GM12878 (cell line): ENCODE measurements around the gene KANTR. TPM values are rescaled to one million over a fixed set of nuclear protein-coding genes. Genes with fewer than 3 reads are reported as not detected.

Experiments
- ATAC-seq: fragments of 200-7000 bp; cut with Tn5 transposase; 3 replicates; pipeline ENCODE4 v1.9.1; 2020; ENCODE audit warnings: mild to moderate bottlenecking, moderate library complexity
- BruUV-seq: library from RNA; stranded (reverse); fragments of 400-500 nt; replicated peaks from 2 replicates; lab custom pipeline; 2021; lab: Mats Ljungman, UMichigan
- CTCF ChIA-PET: fragments of 300-600 bp; sonication (Branson Sonifier 250); formaldehyde crosslinking; extraction: SDS; loops from one replicate; lab custom pipeline; 2021; ENCODE audit warnings: inconsistent platforms; lab: Yijun Ruan, JAX
- POLR2A ChIA-PET: fragments of 350-600 bp; formaldehyde crosslinking; extraction: SDS; loops from one replicate; lab custom pipeline; 2021; ENCODE audit warnings: inconsistent platforms; lab: Charles Lee
- RAD21 ChIA-PET: fragments of 300-600 bp; sonication (Branson Sonifier 250); formaldehyde crosslinking; loops from one replicate; lab custom pipeline; 2023; ENCODE audit warnings: antibody characterized with exemption; ENCODE audit not compliant: unreplicated experiment; lab: Charles Lee
- SMC1A ChIA-PET: fragments of 300-600 bp; sonication (Branson Sonifier 250); formaldehyde crosslinking; loops from one replicate; lab custom pipeline; 2023; ENCODE audit not compliant: unreplicated experiment, uncharacterized antibody; lab: Charles Lee
- DNase-seq: peaks from one replicate; pipeline ENCODE4 v3.0.0-alpha.2; 2011; ENCODE audit warnings: low read depth, low spot score
- FAIRE-seq: peaks from 3 replicates; lab custom pipeline; 2011; peaks lifted over from hg19 to GRCh38; lab: Jason Lieb, UNC
- H2AFZ ChIP-seq: 2 replicates; pipeline ENCODE4 v1.6.0; 2011; ENCODE audit warnings: low read depth, low read length, control low read depth; ENCODE audit not compliant: control insufficient read depth
- H3K27ac ChIP-seq: 2 replicates; pipeline ENCODE4 v1.5.1; 2011; ENCODE audit warnings: control low read depth; ENCODE audit not compliant: control insufficient read depth, insufficient read depth
- H3K27me3 ChIP-seq, 2 experiments: replicated peaks in 1 of 2; 2 replicates each; pipeline versions ENCODE4 v1.6.0 to v1.6.1; 2011; ENCODE audit warnings: low read length in 1 of 2; ENCODE audit not compliant: control insufficient read depth in 2 of 2, insufficient read depth in 2 of 2
- H3K36me3 ChIP-seq, 2 experiments: 2 replicates each; pipeline ENCODE4 v1.5.1; 2011; ENCODE audit warnings: low read length in 1 of 2; ENCODE audit not compliant: control insufficient read depth in 2 of 2, insufficient read depth in 2 of 2
- H3K4me1 ChIP-seq: 2 replicates; pipeline ENCODE4 v1.6.1; 2011; ENCODE audit warnings: mild to moderate bottlenecking, low read length, moderate library complexity, mixed read lengths; ENCODE audit not compliant: control insufficient read depth, insufficient read depth
- H3K4me2 ChIP-seq: 2 replicates; pipeline ENCODE4 v1.6.0; 2011; ENCODE audit warnings: control low read depth; ENCODE audit not compliant: control insufficient read depth, insufficient read depth
- H3K4me3 ChIP-seq: fragments of 200-600 bp; sonication (generic); 2 replicates; pipeline ENCODE4 v1.5.1; 2016
- H3K79me2 ChIP-seq: 2 replicates; pipeline ENCODE4 v1.6.0; 2011; ENCODE audit warnings: low read length; ENCODE audit not compliant: control insufficient read depth, insufficient read depth
- H3K9ac ChIP-seq: 2 replicates; pipeline ENCODE4 v1.8.0; 2011; ENCODE audit warnings: low read length, control low read depth, mixed read lengths; ENCODE audit not compliant: control insufficient read depth, insufficient read depth
- H3K9me3 ChIP-seq: replicated peaks from 3 replicates; pipeline ENCODE4 v1.5.1; 2011; ENCODE audit warnings: mild to moderate bottlenecking, low read length; ENCODE audit not compliant: control insufficient read depth, insufficient read depth
- H4K20me1 ChIP-seq: 2 replicates; pipeline ENCODE4 v1.6.0; 2011; ENCODE audit not compliant: control insufficient read depth, insufficient read depth
- BACH1 ChIP-seq: fragments of 450-650 bp; IDR thresholded peaks from 2 replicates; pipeline ENCODE4 v1.6.1; 2017; ENCODE audit warnings: mild to moderate bottlenecking, borderline replicate concordance
- CUX1 ChIP-seq: IDR thresholded peaks from 2 replicates; pipeline ENCODE4 v1.6.1; 2012; ENCODE audit warnings: improper control_type of control experiment, low read depth, low read length; ENCODE audit not compliant: insufficient replicate concordance
- EZH2 ChIP-seq: IDR thresholded peaks from 2 replicates; pipeline ENCODE4 v1.6.1; 2012; ENCODE audit warnings: low read depth, mild to moderate bottlenecking, control low read depth, inconsistent platforms, low read length, borderline replicate concordance; ENCODE audit not compliant: control insufficient read depth
- HDAC6 ChIP-seq: fragments of 200-600 bp; sonication (generic); IDR thresholded peaks from one replicate; pipeline ENCODE4 v1.8.0; 2017; ENCODE audit warnings: antibody characterized with exemption; ENCODE audit not compliant: unreplicated experiment
- PML ChIP-seq: IDR thresholded peaks from 2 replicates; pipeline ENCODE4 v1.6.1; 2012; ENCODE audit warnings: low read length, inconsistent platforms
- RBBP5 ChIP-seq: fragments of 200-600 bp; sonication (generic); conservative IDR thresholded peaks from 2 replicates; pipeline ENCODE4 v1.6.1; 2016
- SUPT20H ChIP-seq: IDR thresholded peaks from 2 replicates; pipeline ENCODE4 v1.6.1; 2011; ENCODE audit warnings: low read depth, mild to moderate bottlenecking, low read length, moderate library complexity, borderline replicate concordance; ENCODE audit not compliant: control insufficient read depth
- TAF1 ChIP-seq: IDR thresholded peaks from 2 replicates; pipeline ENCODE4 v1.6.1; 2011; ENCODE audit warnings: mild to moderate bottlenecking, low read depth, low read length, borderline replicate concordance
- ZNF217 ChIP-seq: fragments of 450-650 bp; IDR thresholded peaks from 2 replicates; pipeline ENCODE4 v1.6.1; 2017; ENCODE audit warnings: antibody characterized with exemption, mild to moderate bottlenecking
- ZNF384 ChIP-seq: IDR thresholded peaks from 2 replicates; pipeline ENCODE4 v1.6.1; 2012; ENCODE audit warnings: low read depth, mild to moderate bottlenecking, low read length, improper control_type of control experiment, borderline replicate concordance
- WGBS: methylation state at CpG from one replicate; pipeline ENCODE4 v1.1.6; 2016; ENCODE audit warnings: low lambda C conversion rate; ENCODE audit not compliant: insufficient replicate concordance, insufficient coverage; ENCODE audit errors: missing lambda C conversion rate; 5-methylcytosine and 5-hydroxymethylcytosine counted together
- in situ Hi-C: fragments of 300-500 bp; cut with MboI; formaldehyde crosslinking; loops from 9 replicates; pipeline ENCODE4 v1.14.3; 2018; ENCODE audit warnings: mixed read lengths
- intact Hi-C: fragments of 100-400 bp; cut with micrococcal nuclease; formaldehyde crosslinking; loops from one replicate; pipeline ENCODE4 v1.14.2; 2022; ENCODE audit not compliant: unreplicated experiment
- polyA plus RNA-seq, 11 experiments: library from polyadenylated mRNA; depleted of rRNA in 4 of 11; unstranded in 6 of 11; stranded (reverse) in 5 of 11; fragments of >200 nt; fragmentation: Nextera tagmentation in 4 of 11; fragmentation: Illumina TruSeq in 1 of 11; extraction: Ambion mirVana in 4 of 11; extraction: Trizol in 1 of 11; gene quantifications; 1 replicate in 1 of 11; 2 replicates in 10 of 11; pipeline versions ENCODE4 v1.2.1 to v1.2.3, GENCODE V29; 2011 to 2016; ENCODE audit warnings: inconsistent platforms in 2 of 11, missing spikeins in 2 of 11, low read depth in 1 of 11
- total RNA-seq, 4 experiments: library from RNA; depleted of rRNA in 3 of 4; stranded (reverse); fragments of >200 nt in 3 of 4; fragmentation: Illumina TruSeq in 1 of 4; extraction: Trizol in 1 of 4; gene quantifications; 2 replicates each; pipeline versions ENCODE4 v1.2.1 to v1.2.3, GENCODE V29; 2013 to 2021
- TF ChIP-seq, protein P1 (sequence below): fragments of 150-350 bp; IDR thresholded peaks from 2 replicates; pipeline ENCODE4 v1.6.1; 2016; ENCODE audit warnings: low read depth, low read length

Gene KANTR
- total and polyA plus RNA-seq, 10 of the 15 experiments (the other 5 are each of a cell fraction or from before 2014, with no cell fraction given), result 1.00 to 14.8 (median 5.5) TPM

DNA sequence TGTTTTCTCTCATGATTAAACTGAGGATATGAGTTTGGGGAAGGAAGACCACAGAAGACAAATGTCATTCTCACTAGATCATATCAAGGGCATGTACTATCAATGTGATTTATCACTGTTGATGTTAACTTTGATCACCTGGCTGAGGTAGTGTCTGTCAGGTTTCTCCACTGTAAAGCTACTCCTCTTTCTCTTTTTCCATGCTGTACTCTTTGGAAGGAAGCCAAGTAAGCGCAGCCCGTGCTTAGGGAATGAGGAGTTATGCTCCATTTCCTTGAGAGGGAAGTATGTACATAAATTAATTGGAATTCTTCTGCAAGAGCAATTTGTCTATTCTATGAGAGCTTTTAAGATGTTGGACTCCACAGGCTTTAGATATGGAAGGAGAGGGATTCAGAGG is 4.0 kb upstream of the KANTR start (continued):
- TF ChIP-seq BACH1, result no peak
- TF ChIP-seq CUX1, result no peak
- TF ChIP-seq TAF1, result no peak
- no peak for TF ChIP-seq EZH2
- TF ChIP-seq PML, result no peak
- no peak for TF ChIP-seq ZNF384
- TF ChIP-seq ZNF217, result no peak

DNA sequence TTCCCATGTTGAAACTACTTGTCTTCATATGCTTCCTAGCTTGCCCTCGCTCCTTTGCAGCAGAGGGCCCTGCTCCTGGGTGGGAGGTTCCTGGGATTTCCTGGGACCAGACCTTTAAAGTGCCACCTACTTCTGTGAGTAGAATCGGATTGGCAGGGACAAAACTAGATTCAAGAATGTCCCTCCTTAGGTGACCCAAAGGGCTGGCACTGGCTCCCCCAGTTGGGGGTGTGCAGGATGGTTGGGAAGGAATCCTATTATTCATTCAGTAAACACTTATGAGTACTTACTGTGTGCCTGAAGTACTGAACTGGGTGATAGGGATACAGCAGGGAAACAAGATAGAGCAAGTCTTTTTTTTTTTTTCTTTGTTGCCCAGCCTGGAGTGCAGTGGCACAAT is 2.6 kb upstream of the KANTR start:
- POLR2A ChIA-PET, result no interaction called here
- no peak for TF ChIP-seq HDAC6
- TF ChIP-seq, protein P1, sequence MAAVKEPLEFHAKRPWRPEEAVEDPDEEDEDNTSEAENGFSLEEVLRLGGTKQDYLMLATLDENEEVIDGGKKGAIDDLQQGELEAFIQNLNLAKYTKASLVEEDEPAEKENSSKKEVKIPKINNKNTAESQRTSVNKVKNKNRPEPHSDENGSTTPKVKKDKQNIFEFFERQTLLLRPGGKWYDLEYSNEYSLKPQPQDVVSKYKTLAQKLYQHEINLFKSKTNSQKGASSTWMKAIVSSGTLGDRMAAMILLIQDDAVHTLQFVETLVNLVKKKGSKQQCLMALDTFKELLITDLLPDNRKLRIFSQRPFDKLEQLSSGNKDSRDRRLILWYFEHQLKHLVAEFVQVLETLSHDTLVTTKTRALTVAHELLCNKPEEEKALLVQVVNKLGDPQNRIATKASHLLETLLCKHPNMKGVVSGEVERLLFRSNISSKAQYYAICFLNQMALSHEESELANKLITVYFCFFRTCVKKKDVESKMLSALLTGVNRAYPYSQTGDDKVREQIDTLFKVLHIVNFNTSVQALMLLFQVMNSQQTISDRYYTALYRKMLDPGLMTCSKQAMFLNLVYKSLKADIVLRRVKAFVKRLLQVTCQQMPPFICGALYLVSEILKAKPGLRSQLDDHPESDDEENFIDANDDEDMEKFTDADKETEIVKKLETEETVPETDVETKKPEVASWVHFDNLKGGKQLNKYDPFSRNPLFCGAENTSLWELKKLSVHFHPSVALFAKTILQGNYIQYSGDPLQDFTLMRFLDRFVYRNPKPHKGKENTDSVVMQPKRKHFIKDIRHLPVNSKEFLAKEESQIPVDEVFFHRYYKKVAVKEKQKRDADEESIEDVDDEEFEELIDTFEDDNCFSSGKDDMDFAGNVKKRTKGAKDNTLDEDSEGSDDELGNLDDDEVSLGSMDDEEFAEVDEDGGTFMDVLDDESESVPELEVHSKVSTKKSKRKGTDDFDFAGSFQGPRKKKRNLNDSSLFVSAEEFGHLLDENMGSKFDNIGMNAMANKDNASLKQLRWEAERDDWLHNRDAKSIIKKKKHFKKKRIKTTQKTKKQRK, result no peak
- no peak for TF ChIP-seq SUPT20H
- TF ChIP-seq RBBP5, result no peak

More for the DNA sequence above, 2.6 kb upstream of the KANTR start:
- no peaks in the 10 kb centered on the region for H3K9me3 ChIP-seq
- no peaks in the 10 kb centered on the region for H3K4me1 ChIP-seq
- intact Hi-C loops, result no loop called here
- RAD21 ChIA-PET, result interaction anchor here (0.7 kb wide), 1 partner anchor 16 kb away, joined by 4 read pairs; no protein-coding TSS in a partner anchor
- no peak for FAIRE-seq
- in situ Hi-C loops, result no loop called here
- H3K4me3 ChIP-seq, result no peak overlapping the region
- H3K4me2 ChIP-seq, result no peak overlapping the region
- no peaks in the 10 kb centered on the region for H3K36me3 ChIP-seq
- H2AFZ ChIP-seq, result no peak overlapping the region
- SMC1A ChIA-PET, result no interaction called here
- CTCF ChIA-PET, result interaction anchor here (3.7 kb wide), 1 partner anchor 20 kb away, joined by 33 read pairs; no protein-coding TSS in a partner anchor
- no peak overlapping the region for H3K27ac ChIP-seq
- H3K9ac ChIP-seq, result no peak overlapping the region
- no peaks in the 10 kb centered on the region for H4K20me1 ChIP-seq
- no peak for DNase-seq
- peaks cover 6% of the 10 kb centered on the region for H3K79me2 ChIP-seq
- ATAC-seq, result no peak
- WGBS, result 50% methylated on average over 2 of the region's 2 CpGs
- H3K27me3 ChIP-seq, result no peaks in the 10 kb centered on the region
- no TSS peak for BruUV-seq
